ENCODE data around the gene CHFR. TPM values are rescaled to one million over a fixed set of nuclear protein-coding genes. Genes with fewer than 3 reads are reported as not detected.

The CHFR gene
- total RNA-seq, 2 donors from 2014 or later, result 57.0 to 80.4 TPM

- Histone ChIP-seq H3K9ac (ENCODE audit: extremely low read depth, low read length, poor library complexity, severe bottlenecking) (no peak overlapping the region), H3K27me3 (ENCODE audit: control insufficient read depth, insufficient read depth, low read length, poor library complexity, severe bottlenecking) (no peaks in the 10 kb centered on the region), H3K9me3 (ENCODE audit: control insufficient read depth, low read length) (no peaks in the 10 kb centered on the region), H3K27ac (ENCODE audit: low read depth, low read length) (no peak overlapping the region), H3K4me3 (ENCODE audit: low read length) (no peak overlapping the region), H3K36me3 (ENCODE audit: control insufficient read depth, insufficient read depth, low read length) (peaks cover 72% of the 10 kb centered on the region), H3K4me1 (ENCODE audit: control insufficient read depth, insufficient read depth, low read length) (no peaks in the 10 kb centered on the region)
- H3K27me3 Mint-ChIP-seq (ENCODE audit: insufficient read depth), result no peaks in the 10 kb centered on the region
- 91 to 93% methylated on average over 4 to 9 of the region's 9 CpGs for WGBS, 2 experiments (ENCODE audit: insufficient coverage in 1 of 2, insufficient read length in 1 of 2)
- no peak for DNase-seq
- H3K4me1 Mint-ChIP-seq, result no peaks in the 10 kb centered on the region
- TF ChIP-seq CTCF (conservative IDR thresholded peaks at IDR 0.05), result no peak
- H3K36me3 Mint-ChIP-seq (ENCODE audit: low read depth), result peaks cover 76% of the 10 kb centered on the region
- H3K9me3 Mint-ChIP-seq, result no peaks in the 10 kb centered on the region
- H3K4me3 Mint-ChIP-seq, result no peak overlapping the region
- H3K27ac Mint-ChIP-seq, result no peak overlapping the region
These were observed 102.8 kb downstream of the CHFR start for GRCh38 chr12:132784580-132784979.

- Histone ChIP-seq H3K9ac (ENCODE audit: extremely low read depth, low read length, poor library complexity, severe bottlenecking) (no peak overlapping the region), H3K27ac (ENCODE audit: low read depth, low read length) (no peak overlapping the region), H3K27me3 (ENCODE audit: control insufficient read depth, insufficient read depth, low read length, poor library complexity, severe bottlenecking) (no peaks in the 10 kb centered on the region), H3K4me1 (ENCODE audit: control insufficient read depth, insufficient read depth, low read length) (no peaks in the 10 kb centered on the region), H3K9me3 (ENCODE audit: control insufficient read depth, low read length) (no peaks in the 10 kb centered on the region), H3K4me3 (ENCODE audit: low read length) (no peak overlapping the region), H3K36me3 (ENCODE audit: control insufficient read depth, insufficient read depth, low read length) (peaks cover 70% of the 10 kb centered on the region)
- DNase-seq, result no peak
- H3K9me3 Mint-ChIP-seq, result no peaks in the 10 kb centered on the region
- H3K4me1 Mint-ChIP-seq, result no peaks in the 10 kb centered on the region
- H3K4me3 Mint-ChIP-seq, result no peak overlapping the region
- 94 to 96% methylated on average over 20 to 22 of the region's 22 CpGs for WGBS, 2 experiments (ENCODE audit: insufficient coverage in 1 of 2, insufficient read length in 1 of 2)
- no peak for TF ChIP-seq CTCF (conservative IDR thresholded peaks at IDR 0.05)
- no peaks in the 10 kb centered on the region for H3K27me3 Mint-ChIP-seq (ENCODE audit: insufficient read depth)
- H3K27ac Mint-ChIP-seq, result no peak overlapping the region
- H3K36me3 Mint-ChIP-seq (ENCODE audit: low read depth), result peaks cover 76% of the 10 kb centered on the region
These were observed 103.4 kb downstream of the CHFR start for GRCh38 chr12:132783917-132784531.

Other genes with a start within 250 kb of the CHFR start
- 100 to 1,000 TPM; 165 to 212 TPM for gene POLE, start 200.3 kb downstream of the CHFR start, total RNA-seq
- gene PXMP2, start 200.0 kb downstream of the CHFR start, total RNA-seq, result 10 to 100 TPM; 26.7 to 27.0 TPM
- gene PGAM5, start 176.8 kb downstream of the CHFR start, total RNA-seq, result 10 to 100 TPM; 60.2 to 64.3 TPM
- 10 to 100 TPM; 87.8 to 88.5 TPM for gene ANKLE2, start 125.8 kb downstream of the CHFR start, total RNA-seq
- gene GOLGA3, start 58.7 kb downstream of the CHFR start, total RNA-seq, result 10 to 100 TPM; 38.2 to 43.5 TPM
- 10 to 100 TPM; 12.8 to 25.8 TPM for gene ZNF605, start 68.7 kb upstream of the CHFR start, total RNA-seq
- gene ZNF26, start 98.8 kb upstream of the CHFR start, total RNA-seq, result 10 to 100 TPM; 13.5 to 16.0 TPM
- 10 to 100 TPM; 50.2 to 52.6 TPM for gene ZNF84, start 149.9 kb upstream of the CHFR start, total RNA-seq
- gene ZNF140, start 193.3 kb upstream of the CHFR start, total RNA-seq, result 10 to 100 TPM; 19.0 to 20.9 TPM
- gene ZNF891, start 242.7 kb upstream of the CHFR start, total RNA-seq, result 1 to 10 TPM; 3.7 to 3.9 TPM
- 10 to 100 TPM; 12.0 to 16.4 TPM for gene ZNF10, start 243.0 kb upstream of the CHFR start, total RNA-seq